ENCODE data around the gene ALDH1A1. TPM values are rescaled to one million over a fixed set of nuclear protein-coding genes. Genes with fewer than 3 reads are reported as not detected.
A peak's percentile ranks its signal among the peaks of the same experiment; 100 is the strongest.

The ALDH1A1 gene
- total and polyA plus RNA-seq, 2 experiments from 2014 or later: not detected

DNA sequence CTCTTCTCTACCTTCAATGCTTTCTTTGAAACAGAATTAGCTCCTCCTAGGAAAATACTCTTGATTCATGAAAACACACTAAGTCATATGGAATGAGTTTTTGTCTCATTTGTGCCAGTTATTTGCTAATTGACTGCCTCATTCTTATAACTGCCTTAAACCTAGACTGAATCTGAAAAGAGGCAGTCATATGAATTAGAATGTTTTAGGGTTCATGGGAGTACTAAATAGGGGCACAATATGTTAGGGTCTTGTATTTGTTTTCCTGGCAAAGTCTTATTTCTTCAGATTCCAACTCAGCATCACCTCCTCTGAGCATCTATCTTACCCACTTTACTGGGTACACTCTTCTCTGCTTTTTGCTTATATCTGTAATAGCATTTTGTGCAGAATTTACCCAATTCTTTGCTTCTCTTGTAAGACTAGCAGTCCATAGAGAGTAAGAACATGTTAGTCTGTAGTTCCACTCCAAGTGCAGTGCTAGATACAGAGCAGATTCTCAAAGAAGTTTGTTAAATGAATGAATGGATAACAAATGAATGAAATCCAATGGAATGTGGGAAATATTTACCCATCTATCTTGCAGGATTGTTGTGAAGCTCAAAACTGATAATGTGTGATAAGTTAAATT lies 43.9 kb upstream of the ALDH1A1 start:
- H3K9me3 ChIP-seq (ENCODE audit: low read depth): no peaks in the 10 kb centered on the region
- DNase-seq: peak; percentile 48
- no peaks in the 10 kb centered on the region for H3K36me3 ChIP-seq (ENCODE audit: low read depth)
- no peaks in the 10 kb centered on the region for H4K20me1 ChIP-seq (ENCODE audit: insufficient read depth)
- TF ChIP-seq EZH2 (IDR thresholded peaks at IDR 0.05; ENCODE audit: insufficient read depth, poor library complexity, severe bottlenecking): no peak
- TF ChIP-seq EZH2phosphoT487 (IDR thresholded peaks at IDR 0.05; ENCODE audit: insufficient read depth, low read depth): no peak
- no peaks in the 10 kb centered on the region for H3K9me2 ChIP-seq (ENCODE audit: insufficient read depth)
- no peak overlapping the region for H3K9ac ChIP-seq
- H3K4me3 ChIP-seq: no peak overlapping the region
- H2AFZ ChIP-seq: 0 out of 2 replicates have a peak overlapping the region, but pooled peaks have one; percentile 20
- in situ Hi-C loops (cut with MboI): no loop called here
- H3K27ac ChIP-seq: peak overlapping the region; percentile 20; the same call in 1 of the 2 replicates
- H3K27me3 ChIP-seq (replicated peaks; ENCODE audit: insufficient read depth): no peaks in the 10 kb centered on the region
- H3K4me1 ChIP-seq (ENCODE audit: insufficient read depth): peaks cover 19% of the 10 kb centered on the region
- H3K4me2 ChIP-seq (ENCODE audit: unreplicated experiment): peak overlapping the region; percentile 39
- H3K79me2 ChIP-seq (ENCODE audit: insufficient read depth): no peaks in the 10 kb centered on the region
- peaks cover 14% of the 10 kb centered on the region; the same call in 1 of the 2 replicates for H3F3A ChIP-seq (ENCODE audit: insufficient read depth)

DNA sequence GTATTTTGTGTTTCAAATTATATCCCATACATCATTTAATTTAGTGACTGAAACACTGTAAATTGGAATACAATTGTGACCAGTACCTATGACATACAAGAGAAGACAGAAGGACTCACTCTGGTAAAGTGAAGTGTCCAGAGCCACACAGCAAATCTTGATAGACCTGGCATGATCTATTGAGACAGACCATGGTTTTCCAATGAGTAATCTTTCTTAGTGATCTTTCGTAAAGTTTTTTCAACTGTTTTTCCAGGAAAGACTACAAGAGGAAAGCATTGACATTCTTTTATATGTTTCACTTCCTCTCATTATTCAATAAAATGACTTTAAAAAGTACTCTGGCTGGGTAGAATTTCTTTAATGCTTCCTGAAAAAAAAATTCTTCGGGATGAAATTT lies 43.3 kb upstream of the ALDH1A1 start:
- DNase-seq: peak; percentile 57
- Histone ChIP-seq H3F3A (ENCODE audit: insufficient read depth) (peaks cover 14% of the 10 kb centered on the region; the same call in 1 of the 2 replicates), H3K36me3 (ENCODE audit: low read depth) (no peaks in the 10 kb centered on the region), H3K4me2 (ENCODE audit: unreplicated experiment) (peak overlapping the region; percentile 39), H3K9ac (no peak overlapping the region), H3K4me3 (no peak overlapping the region), H3K9me3 (ENCODE audit: low read depth) (no peaks in the 10 kb centered on the region), H3K27ac (peak overlapping the region; percentile 20; the same call in 1 of the 2 replicates), H3K27me3 (replicated peaks; ENCODE audit: insufficient read depth) (no peaks in the 10 kb centered on the region), H3K79me2 (ENCODE audit: insufficient read depth) (no peaks in the 10 kb centered on the region), H4K20me1 (ENCODE audit: insufficient read depth) (no peaks in the 10 kb centered on the region), H3K9me2 (ENCODE audit: insufficient read depth) (no peaks in the 10 kb centered on the region), H2AFZ (no peak overlapping the region), H3K4me1 (ENCODE audit: insufficient read depth) (peaks cover 19% of the 10 kb centered on the region)
- WGBS, 2 experiments (ENCODE audit: low coverage in 1 of 2, low lambda C conversion rate in 2 of 2, missing lambda C conversion rate in 2 of 2): 40 to 55% methylated on average over 2 of the region's 2 CpGs
- no peak for TF ChIP-seq EZH2phosphoT487 (IDR thresholded peaks at IDR 0.05; ENCODE audit: insufficient read depth, low read depth)
- TF ChIP-seq EZH2 (IDR thresholded peaks at IDR 0.05; ENCODE audit: insufficient read depth, poor library complexity, severe bottlenecking): no peak
- in situ Hi-C loops (cut with MboI): no loop called here

DNA sequence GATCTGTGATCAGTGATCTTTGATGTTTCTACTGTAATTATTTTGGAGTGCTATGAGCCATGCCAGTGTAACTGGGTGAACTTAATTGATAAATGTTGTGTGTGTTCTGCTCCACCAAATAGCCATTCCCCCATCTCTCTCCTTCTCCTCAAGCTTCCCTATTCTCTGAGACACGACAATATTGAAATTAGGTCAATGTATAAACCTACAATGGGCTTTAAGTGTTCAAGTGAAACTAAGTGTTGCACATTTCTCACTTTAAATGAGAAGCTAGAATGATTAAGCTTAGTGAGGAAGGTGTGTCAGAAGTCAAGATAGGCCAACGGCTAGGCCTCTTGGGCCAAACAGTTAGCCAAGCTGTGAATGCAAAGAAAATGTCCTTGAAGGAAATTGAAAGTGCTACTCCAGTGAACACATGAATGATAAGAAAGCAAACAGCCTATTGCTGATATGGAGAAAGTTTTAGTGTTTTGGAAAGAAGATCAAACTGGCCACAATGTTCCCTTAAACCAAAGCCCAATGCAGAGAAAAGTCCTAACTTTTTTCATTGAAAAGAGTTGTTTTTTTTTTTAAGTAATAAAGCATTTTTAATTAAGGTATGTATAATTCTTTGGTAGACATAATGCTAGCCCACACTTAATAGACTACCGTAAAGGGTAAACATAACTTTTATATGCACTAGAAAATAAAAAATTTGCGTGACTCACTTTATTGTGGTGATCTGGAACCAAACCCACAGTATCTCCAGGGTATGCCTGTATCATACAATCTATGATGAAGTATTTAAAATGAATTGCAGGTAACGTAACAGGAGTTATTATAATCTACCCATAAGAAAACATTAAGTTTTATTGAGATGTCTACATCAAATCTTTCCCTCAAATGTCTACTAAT lies 42.5 kb upstream of the ALDH1A1 start:
- no peaks in the 10 kb centered on the region for H3K9me3 ChIP-seq (ENCODE audit: low read depth)
- H3K9me2 ChIP-seq (ENCODE audit: insufficient read depth): no peaks in the 10 kb centered on the region
- no peak overlapping the region for H2AFZ ChIP-seq
- DNase-seq: no peak
- no peaks in the 10 kb centered on the region for H4K20me1 ChIP-seq (ENCODE audit: insufficient read depth)
- WGBS, 2 experiments (ENCODE audit: low coverage in 1 of 2, low lambda C conversion rate in 2 of 2, missing lambda C conversion rate in 2 of 2): 87% methylated on average over 5 of the region's 5 CpGs
- H3K9ac ChIP-seq: no peak overlapping the region
- no peak overlapping the region for H3K4me3 ChIP-seq
- no peak for TF ChIP-seq EZH2phosphoT487 (IDR thresholded peaks at IDR 0.05; ENCODE audit: insufficient read depth, low read depth)
- no peak for TF ChIP-seq EZH2 (IDR thresholded peaks at IDR 0.05; ENCODE audit: insufficient read depth, poor library complexity, severe bottlenecking)
- no peaks in the 10 kb centered on the region for H3K27me3 ChIP-seq (replicated peaks; ENCODE audit: insufficient read depth)
- H3K4me1 ChIP-seq (ENCODE audit: insufficient read depth): peaks cover 19% of the 10 kb centered on the region
- in situ Hi-C loops (cut with MboI): no loop called here
- H3K36me3 ChIP-seq (ENCODE audit: low read depth): no peaks in the 10 kb centered on the region
- H3F3A ChIP-seq (ENCODE audit: insufficient read depth): peaks cover 14% of the 10 kb centered on the region; the same call in 1 of the 2 replicates
- H3K27ac ChIP-seq: no peak overlapping the region
- no peaks in the 10 kb centered on the region for H3K79me2 ChIP-seq (ENCODE audit: insufficient read depth)
- H3K4me2 ChIP-seq (ENCODE audit: unreplicated experiment): no peak overlapping the region

GRCh38 chr9:72991772-72992171 lies 38.9 kb upstream of the ALDH1A1 start:
- no peaks in the 10 kb centered on the region for H3K9me3 ChIP-seq (ENCODE audit: low read depth)
- no peak overlapping the region for H3K4me3 ChIP-seq
- no peaks in the 10 kb centered on the region for H3K27me3 ChIP-seq (replicated peaks; ENCODE audit: insufficient read depth)
- H3K36me3 ChIP-seq (ENCODE audit: low read depth): no peaks in the 10 kb centered on the region
- no peaks in the 10 kb centered on the region for H3K9me2 ChIP-seq (ENCODE audit: insufficient read depth)
- 97 to 100% methylated on average over 2 of the region's 2 CpGs for WGBS, 2 experiments (ENCODE audit: low coverage in 1 of 2, low lambda C conversion rate in 2 of 2, missing lambda C conversion rate in 2 of 2)
- in situ Hi-C loops (cut with MboI): no loop called here
- peaks cover 16% of the 10 kb centered on the region for H3K4me1 ChIP-seq (ENCODE audit: insufficient read depth)
- no peak overlapping the region for H3K4me2 ChIP-seq (ENCODE audit: unreplicated experiment)
- H2AFZ ChIP-seq: no peak overlapping the region
- H3K9ac ChIP-seq: no peak overlapping the region
- TF ChIP-seq EZH2 (IDR thresholded peaks at IDR 0.05; ENCODE audit: insufficient read depth, poor library complexity, severe bottlenecking) (no peak), EZH2phosphoT487 (IDR thresholded peaks at IDR 0.05; ENCODE audit: insufficient read depth, low read depth) (no peak)
- no peaks in the 10 kb centered on the region for H4K20me1 ChIP-seq (ENCODE audit: insufficient read depth)
- DNase-seq: no peak
- peaks cover 24% of the 10 kb centered on the region; the same call in 1 of the 2 replicates for H3F3A ChIP-seq (ENCODE audit: insufficient read depth)
- no peaks in the 10 kb centered on the region for H3K79me2 ChIP-seq (ENCODE audit: insufficient read depth)
- no peak overlapping the region for H3K27ac ChIP-seq

Data from GM23248 (cell line).